ENCODE results near the gene TANC1. TPM values are rescaled to one million over a fixed set of nuclear protein-coding genes. Genes with fewer than 3 reads are reported as not detected.

TANC1 gene
- total RNA-seq, 2 experiments from 2014 or later = 0.41 to 0.47 TPM

GRCh38 chr2:159176555-159176954, 208.1 kb downstream of the TANC1 start:
- ATAC-seq (ENCODE audit: poor library complexity) (no peak), DNase-seq (no peak)
- no peak for TF ChIP-seq CTCF (IDR thresholded peaks at IDR 0.05)
- no peaks in the 10 kb centered on the region for H3K36me3 Mint-ChIP-seq (ENCODE audit: low read depth)
- H3K27me3 ChIP-seq (ENCODE audit: control insufficient read depth in 1 of 2, insufficient read depth in 2 of 2, low read length in 2 of 2) = no peaks in the 10 kb centered on the region
- H3K9me3 ChIP-seq (ENCODE audit: control insufficient read depth in 1 of 2, insufficient read depth in 1 of 2, low read length in 2 of 2) = no peaks in the 10 kb centered on the region
- H3K36me3 ChIP-seq (ENCODE audit: insufficient read depth, low read length) = no peaks in the 10 kb centered on the region
- intact Hi-C loops (cut with DNase I, micrococcal nuclease) = no loop called here
- no peak overlapping the region for H3K27ac ChIP-seq (ENCODE audit: low read depth in 1 of 2, low read length in 2 of 2)
- H3K4me1 ChIP-seq (ENCODE audit: insufficient read depth, low read length) = no peaks in the 10 kb centered on the region
- no peak overlapping the region for H3K4me3 Mint-ChIP-seq
- ChIA-PET CTCF (no interaction called here), POLR2A (no interaction called here)
- peaks cover 7% of the 10 kb centered on the region for H3K4me1 Mint-ChIP-seq (ENCODE audit: low read depth)
- H3K27me3 Mint-ChIP-seq = no peaks in the 10 kb centered on the region
- H3K4me3 ChIP-seq (ENCODE audit: low read length) = no peak overlapping the region
- H3K9me3 Mint-ChIP-seq = no peaks in the 10 kb centered on the region
- H3K27ac Mint-ChIP-seq = no peak overlapping the region

- no peaks in the 10 kb centered on the region for H3K36me3 Mint-ChIP-seq (ENCODE audit: low read depth)
- no peak overlapping the region for H3K27ac Mint-ChIP-seq
- intact Hi-C loops (cut with DNase I, micrococcal nuclease) = no loop called here
- H3K4me3 Mint-ChIP-seq = no peak overlapping the region
- H3K4me1 ChIP-seq (ENCODE audit: insufficient read depth, low read length) = no peaks in the 10 kb centered on the region
- no peaks in the 10 kb centered on the region for H3K36me3 ChIP-seq (ENCODE audit: insufficient read depth, low read length)
- DNase-seq (no peak), ATAC-seq (ENCODE audit: poor library complexity) (no peak)
- no peaks in the 10 kb centered on the region for H3K27me3 Mint-ChIP-seq
- H3K27me3 ChIP-seq (ENCODE audit: control insufficient read depth in 1 of 2, insufficient read depth in 2 of 2, low read length in 2 of 2) = no peaks in the 10 kb centered on the region
- H3K9me3 Mint-ChIP-seq = no peaks in the 10 kb centered on the region
- no peaks in the 10 kb centered on the region for H3K9me3 ChIP-seq (ENCODE audit: control insufficient read depth in 1 of 2, insufficient read depth in 1 of 2, low read length in 2 of 2)
- no peak overlapping the region for H3K4me3 ChIP-seq (ENCODE audit: low read length)
- CTCF ChIA-PET = no interaction called here
- peaks cover 7% of the 10 kb centered on the region for H3K4me1 Mint-ChIP-seq (ENCODE audit: low read depth)
- POLR2A ChIA-PET = no interaction called here
- no peak overlapping the region for H3K27ac ChIP-seq (ENCODE audit: low read depth in 1 of 2, low read length in 2 of 2)
- TF ChIP-seq CTCF (IDR thresholded peaks at IDR 0.05) = no peak
Measured at GRCh38 chr2:159177357-159177756, 208.9 kb downstream of the TANC1 start.

- TF ChIP-seq CTCF (IDR thresholded peaks at IDR 0.05) = no peak
- Histone ChIP-seq H3K27me3 (ENCODE audit: control insufficient read depth in 1 of 2, insufficient read depth in 2 of 2, low read length in 2 of 2) (no peaks in the 10 kb centered on the region), H3K27ac (ENCODE audit: low read depth in 1 of 2, low read length in 2 of 2) (no peak overlapping the region), H3K9me3 (ENCODE audit: control insufficient read depth in 1 of 2, insufficient read depth in 1 of 2, low read length in 2 of 2) (no peaks in the 10 kb centered on the region), H3K4me3 (ENCODE audit: low read length) (no peak overlapping the region), H3K4me1 (ENCODE audit: insufficient read depth, low read length) (no peaks in the 10 kb centered on the region), H3K36me3 (ENCODE audit: insufficient read depth, low read length) (no peaks in the 10 kb centered on the region)
- ChIA-PET CTCF (no interaction called here), POLR2A (no interaction called here)
- DNase-seq = no peak
- peaks cover 7% of the 10 kb centered on the region for H3K4me1 Mint-ChIP-seq (ENCODE audit: low read depth)
- H3K36me3 Mint-ChIP-seq (ENCODE audit: low read depth) = no peaks in the 10 kb centered on the region
- no peak overlapping the region for H3K4me3 Mint-ChIP-seq
- no peaks in the 10 kb centered on the region for H3K9me3 Mint-ChIP-seq
- ATAC-seq (ENCODE audit: poor library complexity) = no peak
- no peaks in the 10 kb centered on the region for H3K27me3 Mint-ChIP-seq
- intact Hi-C loops (cut with DNase I, micrococcal nuclease) = no loop called here
- H3K27ac Mint-ChIP-seq = no peak overlapping the region
Measured at GRCh38 chr2:159177957-159178356, 209.5 kb downstream of the TANC1 start.

All from CD4-positive, alpha-beta T cell (primary cell).